22Rv1 (cell line): ENCODE results near the gene CHD9.

ENCODE experiments used
- CTCF ChIP-seq: fragments of 450-650 bp; IDR thresholded peaks from 2 replicates; pipeline ENCODE4 v1.5.1; 2017; ENCODE audit warnings: mild to moderate bottlenecking
- ZFX ChIP-seq: fragments of 450-650 bp; IDR thresholded peaks from 2 replicates; pipeline ENCODE4 v1.6.1; 2017; ENCODE audit warnings: antibody characterized with exemption, borderline replicate concordance

GRCh38 chr16:53121043-53121620 is 66.3 kb downstream of the CHD9 start:
- TF ChIP-seq CTCF (no peak), ZFX (no peak)
